HepG2 (cell line): ENCODE measurements around the gene KRT17. TPM values are rescaled to one million over a fixed set of nuclear protein-coding genes. Genes with fewer than 3 reads are reported as not detected.

Source experiments
- ATAC-seq: fragments of 200-7000 bp; cut with Tn5 transposase; 3 replicates; pipeline ENCODE4 v1.9.1; 2020; ENCODE audit warnings: mild to moderate bottlenecking, moderate library complexity
- BruUV-seq: library from RNA; stranded (reverse); fragments of 400-500 nt; replicated peaks from 2 replicates; lab custom pipeline; 2021; lab: Mats Ljungman, UMichigan
- CTCF ChIA-PET: fragments of 300-600 bp; formaldehyde crosslinking; extraction: SDS; loops from one replicate; lab custom pipeline; 2021; ENCODE audit warnings: low total read pairs, inconsistent platforms, low intra/inter-chr PET ratio; lab: Yijun Ruan, JAX
- POLR2A ChIA-PET: fragments of 350-600 bp; sonication (Branson Sonifier 250); formaldehyde crosslinking; loops from one replicate; lab custom pipeline; 2020; ENCODE audit warnings: antibody characterized with exemption, inconsistent platforms; lab: Yijun Ruan, JAX
- DNase-seq: peaks from one replicate; pipeline ENCODE4 v3.0.0-alpha.2; 2015; ENCODE audit warnings: low spot score
- FAIRE-seq: peaks from 3 replicates; lab custom pipeline; 2011; peaks lifted over from hg19 to GRCh38; lab: Jason Lieb, UNC
- H2AFZ ChIP-seq: one replicate; pipeline ENCODE4 v1.6.1; 2011; ENCODE audit warnings: low read length, inconsistent platforms
- H3K27ac ChIP-seq: fragments of 300-600 bp; 3 replicates; pipeline ENCODE4 v1.8.0; 2011; ENCODE audit warnings: mixed run types, mild to moderate bottlenecking, mixed read lengths, low read length, inconsistent platforms; ENCODE audit not compliant: insufficient read depth; ENCODE audit errors: extremely low read length
- H3K27me3 ChIP-seq, 2 experiments: fragments of 200-600 bp in 1 of 2; 2 replicates in 1 of 2; 3 replicates in 1 of 2; pipeline versions ENCODE4 v1.6.0 to v1.8.0; 2011; ENCODE audit warnings: low read length in 2 of 2, mild to moderate bottlenecking in 2 of 2, moderate library complexity in 2 of 2, inconsistent platforms in 1 of 2; ENCODE audit not compliant: insufficient read depth in 2 of 2, control insufficient read depth in 1 of 2
- H3K36me3 ChIP-seq, 2 experiments: fragments of 200-600 bp in 1 of 2; replicated peaks in 1 of 2; 2 replicates in 1 of 2; 3 replicates in 1 of 2; pipeline versions ENCODE4 v1.5.1 to v1.8.0; 2011; ENCODE audit warnings: low read length in 2 of 2, inconsistent platforms in 1 of 2; ENCODE audit not compliant: insufficient read depth in 2 of 2, control insufficient read depth in 1 of 2
- H3K4me1 ChIP-seq: 2 replicates; pipeline ENCODE4 v1.5.1; 2012; ENCODE audit warnings: low read length, inconsistent platforms; ENCODE audit not compliant: insufficient read depth
- H3K4me2 ChIP-seq: 2 replicates; pipeline ENCODE4 v1.6.0; 2011; ENCODE audit warnings: low read depth, low read length, inconsistent platforms
- H3K4me3 ChIP-seq, 3 experiments: fragments of 200-600 bp in 1 of 3; sonication (generic), shearing (Covaris generic) in 1 of 3; replicated peaks in 1 of 3; 2 replicates each; pipeline ENCODE4 v1.5.1; 2011 to 2016; ENCODE audit warnings: low read length in 3 of 3, inconsistent platforms in 2 of 3, low read depth in 2 of 3, mild to moderate bottlenecking in 2 of 3, control low read depth in 1 of 3, mixed read lengths in 1 of 3; ENCODE audit not compliant: insufficient read depth in 1 of 3
- H3K79me2 ChIP-seq: one replicate; pipeline ENCODE4 v1.6.1; 2011; ENCODE audit warnings: low read length, inconsistent platforms; ENCODE audit not compliant: insufficient read depth
- H3K9ac ChIP-seq: 2 replicates; pipeline ENCODE4 v1.6.0; 2011; ENCODE audit warnings: mild to moderate bottlenecking, low read depth, low read length, inconsistent platforms; ENCODE audit not compliant: insufficient read depth
- H3K9me3 ChIP-seq: 2 replicates; pipeline ENCODE4 v1.5.1; 2012; ENCODE audit warnings: mild to moderate bottlenecking, low read length
- H4K20me1 ChIP-seq: 2 replicates; pipeline ENCODE4 v1.6.0; 2011; ENCODE audit warnings: inconsistent platforms, mild to moderate bottlenecking, low read length, moderate library complexity; ENCODE audit not compliant: insufficient read depth
- DNMT3B ChIP-seq: conservative IDR thresholded peaks from 2 replicates; pipeline ENCODE4 v1.6.1; 2016; ENCODE audit warnings: missing biosample characterization, control low read depth
- GATA4 ChIP-seq: sonication (generic); IDR thresholded peaks from 2 replicates; pipeline ENCODE4 v1.6.1; 2016; ENCODE audit warnings: antibody characterized with exemption, low read depth, borderline replicate concordance
- GATAD2A ChIP-seq: IDR thresholded peaks from 2 replicates; pipeline ENCODE4 v1.6.1; 2016
- HCFC1 ChIP-seq: fragments of 150-350 bp; IDR thresholded peaks from 2 replicates; pipeline ENCODE4 v1.6.1; 2014; ENCODE audit warnings: low read depth, low read length
- MIXL1 ChIP-seq: IDR thresholded peaks from 2 replicates; pipeline ENCODE4 v1.6.1; 2016
- MNT ChIP-seq: fragments of 450-650 bp; IDR thresholded peaks from 2 replicates; pipeline ENCODE4 v1.6.1; 2016
- SNRNP70 ChIP-seq: fragments of 200-400 bp; formaldehyde crosslinking; IDR thresholded peaks from 2 replicates; pipeline ENCODE4 v1.6.1; 2017; ENCODE audit warnings: mild to moderate bottlenecking, low read depth, low read length, moderate library complexity
- STAG1 ChIP-seq: sonication (generic); formaldehyde crosslinking; IDR thresholded peaks from 2 replicates; pipeline ENCODE4 v1.4.0; 2020; ENCODE audit warnings: missing genetic modification reagents
- TFDP2 ChIP-seq: sonication (generic); formaldehyde crosslinking; IDR thresholded peaks from 2 replicates; pipeline ENCODE4 v1.4.0; 2020; ENCODE audit warnings: missing genetic modification reagents
- ZNF138 ChIP-seq: sonication (generic); formaldehyde crosslinking; IDR thresholded peaks from 2 replicates; pipeline ENCODE4 v1.5.0; 2020; ENCODE audit warnings: mild to moderate bottlenecking, low read depth, missing genetic modification reagents
- ZNF18 ChIP-seq: sonication (generic); formaldehyde crosslinking; IDR thresholded peaks from 2 replicates; pipeline ENCODE4 v1.8.0; 2022; ENCODE audit warnings: mild to moderate bottlenecking, missing genetic modification reagents; ENCODE audit not compliant: insufficient replicate concordance
- ZNF207 ChIP-seq: fragments of 450-650 bp; IDR thresholded peaks from 2 replicates; pipeline ENCODE4 v1.6.1; 2016; ENCODE audit warnings: antibody characterized with exemption, borderline replicate concordance
- ZNF605 ChIP-seq: sonication (generic); formaldehyde crosslinking; IDR thresholded peaks from 2 replicates; pipeline ENCODE4 v1.8.0; 2022; ENCODE audit warnings: mild to moderate bottlenecking, missing genetic modification reagents
- ZNF749 ChIP-seq: sonication (generic); formaldehyde crosslinking; IDR thresholded peaks from 2 replicates; pipeline ENCODE4 v1.8.0; 2022; ENCODE audit warnings: mild to moderate bottlenecking, missing genetic modification reagents, moderate library complexity, borderline replicate concordance
- ZSCAN20 ChIP-seq: sonication (generic); formaldehyde crosslinking; IDR thresholded peaks from 2 replicates; pipeline ENCODE4 v1.4.0; 2020; ENCODE audit warnings: missing genetic modification reagents, mild to moderate bottlenecking, borderline replicate concordance
- ZZZ3 ChIP-seq: sonication (generic); formaldehyde crosslinking; IDR thresholded peaks from 2 replicates; pipeline ENCODE4 v1.4.0; 2020; ENCODE audit warnings: missing genetic modification reagents, mild to moderate bottlenecking, borderline replicate concordance
- WGBS: methylation state at CpG from one replicate; pipeline ENCODE4 v1.1.6; 2017; ENCODE audit warnings: low lambda C conversion rate; 5-methylcytosine and 5-hydroxymethylcytosine counted together
- in situ Hi-C: cut with HindIII; loops from 2 replicates; pipeline ENCODE4 v1.10.0; 2017; ENCODE audit warnings: low pct_unique_long_range_greater_than_20kb; ENCODE audit not compliant: extremely low pct_ligation_motif_present
- intact Hi-C: fragments of 100-400 bp; cut with micrococcal nuclease; formaldehyde crosslinking; loops from one replicate; pipeline ENCODE4 v1.10.0; 2022; ENCODE audit not compliant: unreplicated experiment
- polyA plus RNA-seq, 8 experiments: library from polyadenylated mRNA; depleted of rRNA in 3 of 8; stranded (reverse) in 7 of 8; unstranded in 1 of 8; fragments of >200 nt; fragmentation: Illumina TruSeq in 4 of 8; extraction: Trizol in 4 of 8; gene quantifications; 2 replicates each; pipeline versions ENCODE4 v1.2.1 to v1.2.3, GENCODE V29; 2011 to 2016; ENCODE audit warnings: low read depth in 4 of 8, missing spikeins in 1 of 8, mixed read lengths in 1 of 8; ENCODE audit not compliant: insufficient read depth in 1 of 8
- total RNA-seq, 5 experiments: library from RNA; depleted of rRNA; stranded (reverse); fragments of >200 nt; fragmentation: Illumina TruSeq; extraction: Trizol; gene quantifications; 2 replicates each; pipeline ENCODE4 v1.2.3, GENCODE V29; 2016; ENCODE audit warnings: low read depth in 1 of 5
- TF ChIP-seq, protein P1 (sequence below): sonication (generic); formaldehyde crosslinking; conservative IDR thresholded peaks from 2 replicates; pipeline ENCODE4 v1.8.0; 2022; ENCODE audit warnings: mild to moderate bottlenecking, moderate library complexity, missing genetic modification reagents

The KRT17 gene
- total and polyA plus RNA-seq, 2 of the 13 experiments (the other 11 are each of a cell fraction or from before 2014, with no cell fraction given), result 0.38 to 0.82 TPM

- TF ChIP-seq, protein P1, sequence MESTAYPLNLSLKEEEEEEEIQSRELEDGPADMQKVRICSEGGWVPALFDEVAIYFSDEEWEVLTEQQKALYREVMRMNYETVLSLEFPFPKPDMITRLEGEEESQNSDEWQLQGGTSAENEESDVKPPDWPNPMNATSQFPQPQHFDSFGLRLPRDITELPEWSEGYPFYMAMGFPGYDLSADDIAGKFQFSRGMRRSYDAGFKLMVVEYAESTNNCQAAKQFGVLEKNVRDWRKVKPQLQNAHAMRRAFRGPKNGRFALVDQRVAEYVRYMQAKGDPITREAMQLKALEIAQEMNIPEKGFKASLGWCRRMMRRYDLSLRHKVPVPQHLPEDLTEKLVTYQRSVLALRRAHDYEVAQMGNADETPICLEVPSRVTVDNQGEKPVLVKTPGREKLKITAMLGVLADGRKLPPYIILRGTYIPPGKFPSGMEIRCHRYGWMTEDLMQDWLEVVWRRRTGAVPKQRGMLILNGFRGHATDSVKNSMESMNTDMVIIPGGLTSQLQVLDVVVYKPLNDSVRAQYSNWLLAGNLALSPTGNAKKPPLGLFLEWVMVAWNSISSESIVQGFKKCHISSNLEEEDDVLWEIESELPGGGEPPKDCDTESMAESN (CRISPR knock-in tag), result no peak
- TF ChIP-seq ZNF749 (CRISPR knock-in tag), result no peak
- TF ChIP-seq ZNF138, result no peak
- no peak for TF ChIP-seq ZZZ3 (CRISPR knock-in tag)
- no peak for TF ChIP-seq ZNF207
- TF ChIP-seq GATA4, result no peak
- TF ChIP-seq ZSCAN20 (CRISPR knock-in tag), result no peak
- no peak for TF ChIP-seq MIXL1 (CRISPR knock-in tag)
- no peak for TF ChIP-seq STAG1 (CRISPR knock-in tag)
- TF ChIP-seq, all 625 proteins: peak for 0
Observed at GRCh38 chr17:41586863-41587495, 37.4 kb downstream of the KRT17 start, which contains the start of gene KRT14 (continued).

DNA sequence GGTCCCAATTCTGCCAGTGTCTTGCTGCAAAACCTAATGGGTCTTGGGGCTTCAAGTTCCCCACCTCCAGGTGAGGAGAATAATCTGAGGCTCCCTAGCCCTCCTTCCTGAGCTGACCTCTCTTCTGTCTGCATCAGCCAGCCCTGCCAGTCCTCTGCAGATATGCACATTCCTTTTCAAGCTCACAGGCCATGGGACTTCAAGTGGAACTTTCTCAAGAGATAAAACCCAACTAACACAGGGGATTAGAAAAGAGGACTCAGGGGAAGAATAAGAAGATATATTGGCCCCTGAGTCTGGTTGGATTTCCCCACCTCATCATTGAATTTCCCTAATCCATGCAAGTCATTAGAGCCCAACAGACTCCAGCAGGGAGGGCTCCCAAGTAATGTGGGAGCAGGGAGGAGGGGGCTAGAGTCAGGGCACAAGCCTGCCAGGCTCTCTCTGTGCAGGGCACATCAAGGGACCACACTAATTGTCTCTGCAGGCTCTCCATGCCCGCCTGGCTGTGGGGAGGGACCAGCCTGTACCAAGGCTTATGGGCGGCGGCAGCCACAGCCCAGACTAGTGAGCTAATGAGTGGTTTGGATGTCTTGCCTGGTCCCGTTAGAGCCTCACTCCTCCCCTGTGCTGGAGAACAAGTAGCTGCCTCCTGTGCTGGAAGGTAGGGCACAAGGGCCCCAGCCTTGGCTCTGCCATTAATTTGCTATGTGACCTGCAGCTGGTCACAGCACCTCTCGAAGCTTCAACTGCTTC is 38.9 kb downstream of the KRT17 start:
- POLR2A ChIA-PET, result no interaction called here
- in situ Hi-C loops, result no loop called here
- no peak overlapping the region for H3K4me2 ChIP-seq
- no peaks in the 10 kb centered on the region for H4K20me1 ChIP-seq
- no peaks in the 10 kb centered on the region for H3K9me3 ChIP-seq
- intact Hi-C loops, result no loop called here
- H3K9ac ChIP-seq, result no peak overlapping the region
- 33% methylated on average over 3 of the region's 5 CpGs for WGBS
- H2AFZ ChIP-seq, result no peak overlapping the region
- CTCF ChIA-PET, result no interaction called here
- no peak overlapping the region for H3K4me3 ChIP-seq
- H3K27me3 ChIP-seq, result peaks cover 3 to 23% of the 10 kb centered on the region in 2 experiments; a peak in 3 of 5 replicates
- FAIRE-seq (no peak), ATAC-seq (no peak), DNase-seq (no peak)
- no peaks in the 10 kb centered on the region for H3K4me1 ChIP-seq
- H3K79me2 ChIP-seq, result no peaks in the 10 kb centered on the region
- no peak overlapping the region for H3K27ac ChIP-seq
- H3K36me3 ChIP-seq, result no peaks in the 10 kb centered on the region
- no TSS peak for BruUV-seq
- TF ChIP-seq MNT, result no peak
- no peak for TF ChIP-seq GATAD2A
- no peak for TF ChIP-seq ZNF18 (CRISPR knock-in tag)
- TF ChIP-seq TFDP2 (CRISPR knock-in tag), result no peak
- no peak for TF ChIP-seq DNMT3B (CRISPR knock-in tag)
- no peak for TF ChIP-seq HCFC1
- no peak for TF ChIP-seq SNRNP70
- TF ChIP-seq ZNF605 (CRISPR knock-in tag), result no peak
